GM19328 (cell line): ENCODE measurements around the gene NLGN2.
"Not testable (repeated sequence)": the region's sequence is repeated elsewhere in the genome, so short reads cannot be mapped to it uniquely, and the experiment has no call there.

Experiments used
- ATAC-seq: cut with Tn5 transposase; IDR thresholded peaks from one replicate; pipeline ENCODE4 v1.9.1; 2021; ENCODE audit warnings: mild to moderate bottlenecking, moderate library complexity; ENCODE audit not compliant: unreplicated experiment

The NLGN2 gene

DNA sequence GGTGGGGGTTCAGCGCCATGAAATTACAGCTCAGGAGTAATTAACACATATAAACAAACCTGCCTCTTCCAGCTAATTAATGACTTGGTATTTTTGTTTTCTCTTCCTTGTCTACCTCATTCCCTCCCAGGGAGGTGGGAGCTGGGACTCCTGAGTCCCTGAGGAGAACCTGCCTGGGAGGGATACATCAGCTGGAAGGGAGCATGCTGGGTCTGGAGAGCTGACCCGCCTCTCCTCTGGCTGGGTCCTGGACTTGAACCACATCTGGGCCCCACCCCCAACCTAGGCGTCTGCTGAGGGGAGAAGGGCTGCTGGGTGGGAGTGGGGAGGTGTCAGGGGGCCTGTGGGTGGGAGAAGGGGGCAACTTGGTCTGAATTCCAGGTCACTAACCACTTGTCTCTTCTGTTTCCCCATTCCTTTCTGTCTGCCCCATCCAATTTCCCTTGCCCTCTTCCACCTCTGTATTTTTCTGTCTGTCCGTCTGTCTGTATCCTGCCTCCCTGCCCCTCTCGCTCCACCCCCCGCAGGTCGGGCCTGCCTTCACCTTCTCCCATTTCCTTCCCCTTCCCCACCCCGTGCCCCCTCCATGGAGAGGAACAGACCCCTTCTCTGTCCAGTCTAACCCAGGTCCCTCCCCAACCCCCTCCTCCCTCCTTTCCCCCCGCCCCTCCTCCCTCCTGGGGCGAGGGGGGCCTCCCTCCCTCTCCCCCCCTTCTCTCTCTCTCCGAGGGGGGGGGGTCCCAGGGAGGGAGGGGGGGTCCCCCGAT lies at the start of gene NLGN2:
TSS of gene NLGN2 (plus strand) at position 361 of the 767 bp plus-strand sequence. CDS start 411 bp downstream, outside the sequence.
- no peak for ATAC-seq

DNA sequence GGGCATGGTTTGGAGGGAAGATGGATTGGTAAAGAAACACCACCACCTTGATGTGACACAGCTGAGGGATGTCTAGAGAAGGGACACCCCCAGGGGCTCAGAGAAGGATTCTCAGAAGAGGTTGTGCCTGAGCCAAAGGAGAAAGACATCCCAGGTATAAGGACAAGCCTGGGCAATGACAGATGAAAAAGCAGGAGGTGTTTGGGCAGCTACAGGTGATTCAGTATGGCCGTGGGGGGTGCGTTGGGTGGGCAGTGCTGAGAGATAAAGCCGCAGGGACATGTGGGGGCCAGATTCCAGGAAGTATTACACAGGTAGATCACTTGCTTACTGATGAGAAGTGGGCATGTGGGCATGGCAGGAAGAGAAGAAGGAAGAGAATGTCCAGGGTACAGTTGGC lies 45.7 kb upstream of the NLGN2 start:
- ATAC-seq: no peak

DNA sequence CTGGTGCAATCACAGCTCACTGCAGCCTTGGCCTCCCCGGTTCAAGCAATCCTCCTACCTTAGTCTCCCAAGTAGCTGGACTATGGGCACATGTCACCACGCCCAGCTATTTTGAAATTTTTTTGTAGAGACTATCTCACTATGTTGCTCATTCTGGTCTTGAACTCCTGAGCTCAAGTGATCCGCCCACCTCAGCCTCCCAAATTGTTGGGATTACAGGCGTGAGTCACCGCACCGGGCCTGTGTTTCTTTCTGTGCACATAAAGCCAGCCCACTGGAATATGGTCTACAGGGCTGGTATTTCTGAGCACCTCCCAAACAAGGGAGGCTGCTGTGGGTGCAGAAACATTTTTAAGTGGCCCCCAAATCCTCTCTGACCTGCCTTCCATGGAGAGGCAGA lies 44.3 kb upstream of the NLGN2 start:
- ATAC-seq: no peak

DNA sequence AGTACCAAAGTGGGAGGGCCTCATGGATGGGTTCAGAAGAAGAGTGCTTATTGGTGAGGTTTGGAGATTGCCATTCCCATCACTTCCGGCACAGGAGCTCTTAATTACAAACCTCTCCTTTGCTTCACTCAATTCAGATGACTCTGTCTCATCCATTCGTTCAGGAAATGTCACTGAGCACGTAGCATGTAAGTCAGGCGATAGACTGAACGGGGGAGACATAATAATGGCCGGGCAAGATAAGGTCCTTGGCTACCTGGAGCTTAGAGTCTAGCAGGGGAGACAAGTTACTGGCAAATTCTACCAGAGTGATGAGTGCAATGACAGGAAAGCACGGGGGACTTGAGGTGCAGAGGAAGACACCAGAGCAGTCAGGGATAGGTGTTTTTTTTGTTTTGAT lies 41.7 kb upstream of the NLGN2 start:
- not testable (repeated sequence) for ATAC-seq

DNA sequence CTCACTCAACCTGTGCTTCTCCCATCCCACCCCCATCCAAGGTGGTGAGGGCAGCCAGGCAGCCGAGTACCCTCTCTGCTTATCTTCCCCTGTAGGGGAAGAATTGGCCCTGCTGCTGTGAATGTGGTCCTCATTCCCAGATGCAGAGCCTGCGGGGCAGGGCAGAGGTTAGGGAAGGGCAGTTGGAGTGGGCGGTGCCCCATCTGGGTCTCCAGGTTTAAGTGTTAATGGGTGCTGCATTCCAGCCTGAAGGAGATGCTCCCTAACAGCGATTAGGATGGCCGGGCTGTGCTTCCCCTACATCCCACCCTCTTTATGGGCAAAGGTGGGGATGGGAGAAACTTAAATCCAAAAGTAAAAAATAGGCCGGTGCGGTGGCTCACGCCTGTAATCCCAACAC lies 40.6 kb upstream of the NLGN2 start:
- no peak for ATAC-seq

DNA sequence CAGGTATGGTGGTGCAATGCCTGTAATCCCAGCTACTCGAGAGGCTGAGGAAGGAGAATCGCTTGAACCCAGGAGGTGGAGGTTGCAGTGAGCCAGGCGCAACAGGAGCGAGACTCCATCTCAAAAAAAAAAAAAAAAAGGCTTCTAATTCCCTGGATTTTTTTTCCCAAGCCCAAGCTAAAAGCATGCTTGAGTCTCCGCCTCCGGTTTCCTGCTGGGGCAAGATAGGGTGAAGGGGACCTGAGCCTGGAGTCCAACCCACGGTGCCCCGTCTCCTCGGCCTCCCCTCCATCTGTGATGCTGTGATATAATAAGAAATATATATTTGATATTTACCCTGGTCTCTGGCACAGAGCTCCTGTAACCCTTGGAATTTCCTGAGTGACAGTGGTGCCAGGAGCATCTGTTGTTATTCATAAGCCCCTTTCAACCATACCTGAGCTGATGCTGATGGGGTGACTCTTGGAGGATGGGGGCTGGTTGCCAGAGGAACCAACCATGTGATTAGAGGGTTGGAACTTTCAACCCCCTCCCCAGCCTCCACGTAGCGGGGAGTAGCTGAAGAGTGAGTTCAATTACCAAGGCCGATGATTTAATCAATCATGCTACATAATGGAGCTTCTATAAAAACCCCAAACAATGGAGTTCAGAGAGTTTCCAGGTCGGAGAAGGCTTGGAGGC lies 39.6 kb upstream of the NLGN2 start:
- ATAC-seq: no peak

DNA sequence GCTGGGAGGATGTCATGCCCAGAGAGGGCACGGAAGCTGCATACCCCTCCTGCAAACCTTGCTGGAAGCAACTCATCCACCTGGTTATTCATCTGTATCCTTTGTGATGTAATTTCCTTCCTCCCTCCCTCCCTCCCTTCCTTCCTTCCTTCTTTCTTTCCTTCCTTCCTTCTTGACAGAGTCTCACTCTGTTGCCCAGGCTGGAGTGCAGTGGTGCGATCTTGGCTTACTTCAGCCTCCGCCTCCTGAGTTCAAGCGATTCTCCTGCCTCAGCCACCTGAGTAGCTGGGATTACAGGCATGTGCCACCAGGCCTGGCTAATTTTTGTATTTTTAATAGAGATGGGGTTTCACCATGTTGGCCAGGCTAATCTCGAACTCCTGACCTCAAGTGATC lies 39.0 kb upstream of the NLGN2 start:
- ATAC-seq: not testable (repeated sequence)

DNA sequence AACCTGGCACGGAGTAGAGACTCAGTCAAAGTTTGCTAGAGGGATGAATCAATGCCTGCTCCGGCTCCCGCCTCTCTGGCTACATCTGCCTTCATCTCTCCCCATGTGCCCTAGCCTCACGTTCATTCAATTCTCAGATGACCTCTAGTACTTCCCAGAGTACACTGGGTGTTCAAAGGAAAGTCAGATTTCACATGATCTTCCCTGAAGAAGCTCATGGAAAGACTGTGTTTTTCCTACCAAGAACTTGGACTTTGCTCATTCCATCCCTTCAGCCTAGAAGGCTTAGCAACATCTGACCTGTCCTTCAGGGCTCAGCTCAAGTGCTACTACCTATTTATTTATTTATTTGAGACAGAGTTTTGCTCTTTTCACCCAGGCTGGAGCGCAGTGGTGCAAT lies 37.8 kb upstream of the NLGN2 start:
- ATAC-seq: no peak

DNA sequence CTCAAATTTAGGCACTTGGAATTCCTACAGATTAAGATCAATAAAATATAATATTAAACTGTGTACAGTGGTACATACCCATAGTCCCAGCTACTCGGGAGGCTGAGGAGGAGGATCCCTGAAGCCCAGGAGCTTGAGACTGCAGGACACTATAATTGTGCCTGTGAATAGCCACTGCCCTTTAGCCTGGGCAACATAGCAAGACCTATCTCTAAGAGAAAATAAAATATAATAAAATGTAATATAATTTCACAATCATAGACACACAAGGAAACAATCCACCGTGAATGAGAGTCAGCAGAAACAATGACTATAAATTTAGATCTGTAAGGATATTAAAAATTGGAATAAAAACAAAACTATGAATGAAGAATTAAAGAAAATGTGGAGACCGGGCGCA lies 36.8 kb upstream of the NLGN2 start:
- no peak for ATAC-seq

DNA sequence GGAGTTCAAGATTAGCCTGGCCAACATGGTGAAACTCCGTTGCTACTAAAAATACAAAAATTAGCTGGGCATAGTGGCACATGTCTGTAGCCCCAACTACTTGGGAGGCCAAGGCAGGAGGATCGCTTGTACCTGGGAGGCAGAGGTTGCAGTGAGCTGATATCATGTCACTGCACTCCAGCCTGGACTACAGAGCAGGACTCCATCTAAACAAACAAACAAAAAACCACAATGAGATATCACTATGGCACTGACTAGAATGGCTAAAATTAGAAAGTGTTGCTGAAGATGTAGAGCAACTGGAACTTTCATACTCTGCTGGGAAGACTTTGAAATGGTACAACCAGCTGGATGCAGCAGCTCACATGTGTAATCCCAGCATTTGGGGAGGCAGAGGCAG lies 33.3 kb upstream of the NLGN2 start:
- no peak for ATAC-seq

DNA sequence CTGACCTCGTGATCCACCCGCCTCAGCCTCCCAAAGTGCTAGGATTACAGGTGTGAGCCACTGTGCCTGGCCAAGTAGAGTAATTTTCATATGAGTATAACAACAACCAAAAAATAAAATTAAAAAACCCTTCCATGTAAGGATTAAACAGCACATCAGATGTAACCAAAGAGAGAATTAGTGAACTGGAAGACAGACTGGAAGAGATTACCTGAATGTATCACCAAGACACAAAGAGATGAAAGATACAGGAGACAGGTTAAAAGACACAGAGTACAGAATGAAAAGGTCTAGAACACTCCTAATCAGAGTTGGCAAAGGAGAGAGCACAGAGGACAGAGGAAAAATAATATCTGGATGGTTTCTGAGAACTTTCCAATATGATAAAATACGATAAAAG lies 28.5 kb upstream of the NLGN2 start:
- no peak for ATAC-seq

DNA sequence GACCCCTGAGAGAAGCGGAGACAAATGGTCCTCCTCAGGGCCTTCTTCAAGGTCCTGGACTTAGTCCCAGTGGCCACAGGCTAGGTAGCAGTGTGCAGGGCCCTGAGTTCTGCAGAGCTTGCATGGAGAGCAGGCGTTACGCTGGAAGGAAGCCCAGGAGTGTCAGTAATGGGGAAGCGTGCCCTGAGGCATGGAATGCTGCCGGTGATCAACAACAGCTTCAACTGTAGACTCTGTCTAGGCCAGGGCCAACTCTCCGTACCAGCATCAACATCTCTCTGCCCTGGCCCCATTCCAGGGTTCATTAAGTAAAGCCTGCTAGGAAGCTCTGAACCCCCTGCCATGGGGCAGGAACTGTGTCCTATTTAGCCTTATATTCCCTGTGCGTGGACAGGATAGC lies 27.3 kb upstream of the NLGN2 start:
- no peak for ATAC-seq

DNA sequence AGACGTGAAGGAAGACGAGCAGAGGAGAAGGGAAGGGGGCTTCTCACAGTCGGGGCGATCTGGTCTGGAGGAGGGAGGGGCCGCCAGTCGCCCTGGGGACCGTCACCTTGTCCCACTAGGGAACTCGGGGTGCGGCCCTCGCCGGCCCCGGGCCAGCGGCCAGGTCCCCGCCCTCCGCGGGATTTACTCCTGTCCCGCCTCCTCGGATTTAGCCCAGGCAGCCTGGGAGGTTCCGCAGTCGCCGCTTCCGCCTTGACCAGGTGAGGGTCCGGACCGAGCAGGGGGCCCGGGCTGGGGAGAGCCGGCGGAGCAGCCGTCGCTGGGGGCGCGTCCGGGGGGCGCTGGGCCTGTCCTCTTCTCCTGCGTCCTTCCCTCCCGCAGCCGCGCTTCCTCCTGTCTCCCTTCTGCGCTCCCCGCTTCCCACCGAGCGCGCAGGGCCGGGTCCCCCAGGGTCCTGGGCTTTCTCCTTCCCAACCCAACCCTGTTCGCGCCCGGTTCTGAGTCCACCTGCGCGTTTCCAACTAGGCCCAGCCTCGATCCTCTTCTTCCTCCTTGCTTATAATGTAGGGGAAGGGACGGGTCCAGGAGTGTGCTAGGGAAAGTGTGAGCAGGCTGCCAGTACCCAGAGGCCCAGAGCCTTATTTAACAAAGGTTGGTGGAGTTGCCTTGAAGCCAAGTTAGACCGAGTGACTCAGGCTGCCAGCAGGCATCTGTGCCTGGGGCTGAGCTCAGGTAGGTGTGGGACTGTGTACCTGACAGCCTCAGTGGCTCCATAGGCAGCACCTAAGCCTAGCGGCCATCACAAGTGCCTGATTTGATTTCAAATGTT lies 26.6 kb upstream of the NLGN2 start, which contains the start of gene TNK1:
TSS of gene TNK1 (plus strand) at position 235 of the 829 bp plus-strand sequence. CDS start 1,838 bp downstream, outside the sequence.
- ATAC-seq: no peak

DNA sequence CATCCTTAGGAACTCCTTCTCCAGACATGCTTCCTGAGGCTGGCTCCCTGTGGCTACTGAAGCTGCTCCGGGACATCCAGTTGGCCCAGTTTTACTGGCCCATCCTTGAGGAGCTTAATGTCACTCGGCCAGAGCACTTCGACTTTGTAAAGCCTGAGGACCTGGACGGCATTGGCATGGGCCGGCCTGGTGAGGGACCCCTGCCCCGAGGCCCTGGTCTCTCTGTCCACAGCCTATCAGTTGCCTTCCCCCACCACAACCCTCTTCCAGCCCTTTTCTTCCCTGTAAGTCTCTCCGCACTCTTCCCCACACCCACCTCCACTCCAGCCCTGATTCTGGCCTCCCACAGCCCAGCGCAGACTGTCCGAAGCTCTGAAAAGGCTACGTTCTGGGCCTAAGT lies 24.7 kb upstream of the NLGN2 start:
- ATAC-seq: no peak

DNA sequence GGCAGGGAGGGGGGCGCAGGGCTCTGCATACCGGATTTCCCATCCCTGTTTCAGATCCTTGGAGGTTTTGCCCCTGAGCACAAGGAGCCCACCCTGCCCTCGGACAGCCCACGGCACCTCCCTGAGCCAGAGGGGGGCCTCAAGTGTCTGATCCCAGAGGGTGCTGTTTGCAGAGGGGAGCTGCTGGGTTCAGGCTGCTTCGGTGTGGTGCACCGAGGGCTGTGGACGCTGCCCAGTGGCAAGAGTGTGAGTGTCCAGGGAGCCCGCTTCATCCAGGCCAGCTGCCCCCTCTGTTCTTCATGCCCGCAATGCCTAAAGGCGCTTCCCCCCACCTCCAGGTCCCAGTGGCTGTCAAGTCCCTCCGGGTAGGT lies 24.3 kb upstream of the NLGN2 start:
- ATAC-seq: no peak

DNA sequence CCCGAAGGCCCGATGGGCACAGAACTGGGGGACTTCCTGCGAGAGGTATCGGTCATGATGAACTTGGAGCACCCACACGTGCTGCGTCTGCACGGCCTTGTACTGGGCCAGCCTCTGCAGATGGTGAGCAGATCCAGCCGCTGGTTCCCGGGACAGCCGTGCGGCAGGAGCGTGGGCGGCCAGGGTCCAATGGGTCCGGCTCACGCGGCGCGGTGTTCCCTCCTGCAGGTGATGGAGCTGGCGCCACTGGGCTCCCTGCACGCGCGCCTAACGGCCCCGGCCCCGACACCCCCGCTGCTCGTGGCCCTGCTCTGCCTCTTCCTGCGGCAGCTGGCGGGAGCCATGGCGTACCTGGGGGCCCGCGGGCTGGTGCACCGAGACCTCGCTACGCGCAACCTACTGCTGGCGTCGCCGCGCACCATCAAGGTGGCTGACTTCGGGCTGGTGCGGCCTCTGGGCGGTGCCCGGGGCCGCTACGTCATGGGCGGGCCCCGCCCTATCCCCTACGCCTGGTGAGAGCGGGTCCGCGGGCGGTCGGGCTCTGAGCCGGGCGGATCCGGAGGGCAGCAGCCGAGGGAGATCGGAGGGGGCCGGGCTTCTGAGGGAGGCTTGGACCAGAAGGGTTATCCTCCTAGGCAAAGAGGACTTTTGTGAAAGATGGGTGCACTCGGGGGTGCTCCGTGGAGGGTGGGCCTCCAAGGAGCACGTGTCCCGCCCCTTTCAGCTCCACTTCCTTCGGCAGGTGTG lies 23.7 kb upstream of the NLGN2 start:
- peak; percentile 67 for ATAC-seq

DNA sequence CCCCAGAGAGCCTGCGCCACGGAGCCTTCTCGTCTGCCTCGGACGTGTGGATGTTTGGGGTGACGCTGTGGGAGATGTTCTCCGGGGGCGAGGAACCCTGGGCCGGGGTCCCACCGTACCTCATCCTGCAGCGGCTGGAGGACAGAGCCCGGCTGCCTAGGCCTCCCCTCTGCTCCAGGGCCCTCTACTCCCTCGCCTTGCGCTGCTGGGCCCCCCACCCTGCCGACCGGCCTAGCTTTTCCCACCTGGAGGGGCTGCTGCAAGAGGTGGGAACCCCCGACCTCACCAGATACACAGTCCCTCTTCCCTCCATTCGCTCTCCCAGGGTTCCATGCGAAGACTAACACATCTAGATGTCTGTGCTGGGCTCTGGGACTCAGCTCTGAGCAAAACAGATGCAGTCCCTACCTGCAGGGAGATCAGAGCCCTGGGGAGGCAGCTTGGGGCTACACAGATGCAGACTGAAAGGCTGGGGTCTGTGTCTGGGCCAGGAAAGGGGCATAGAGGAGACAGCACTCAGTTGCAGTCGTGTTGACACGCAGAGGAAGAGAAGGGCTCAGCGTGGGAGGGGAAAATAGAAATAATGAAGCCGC lies 23.1 kb upstream of the NLGN2 start:
- ATAC-seq: no peak

DNA sequence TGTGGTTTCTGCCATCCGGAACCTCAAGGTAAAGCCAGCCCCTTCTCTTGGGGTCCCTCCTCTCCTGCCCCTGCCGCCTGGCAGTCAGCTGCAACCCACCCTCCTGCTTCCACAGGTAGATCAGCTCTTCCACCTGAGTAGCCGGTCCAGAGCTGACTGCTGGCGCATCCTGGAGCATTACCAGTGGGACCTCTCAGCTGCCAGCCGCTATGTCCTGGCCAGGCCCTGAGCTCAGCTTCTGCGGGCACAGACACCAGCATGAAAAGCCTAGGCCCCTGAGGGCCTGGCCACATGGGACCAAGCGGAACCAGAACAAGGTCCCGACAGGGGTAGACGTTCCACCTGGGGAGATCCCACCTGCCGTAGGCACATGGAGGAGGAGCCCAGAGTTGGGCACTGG lies 18.8 kb upstream of the NLGN2 start:
- ATAC-seq: no peak

DNA sequence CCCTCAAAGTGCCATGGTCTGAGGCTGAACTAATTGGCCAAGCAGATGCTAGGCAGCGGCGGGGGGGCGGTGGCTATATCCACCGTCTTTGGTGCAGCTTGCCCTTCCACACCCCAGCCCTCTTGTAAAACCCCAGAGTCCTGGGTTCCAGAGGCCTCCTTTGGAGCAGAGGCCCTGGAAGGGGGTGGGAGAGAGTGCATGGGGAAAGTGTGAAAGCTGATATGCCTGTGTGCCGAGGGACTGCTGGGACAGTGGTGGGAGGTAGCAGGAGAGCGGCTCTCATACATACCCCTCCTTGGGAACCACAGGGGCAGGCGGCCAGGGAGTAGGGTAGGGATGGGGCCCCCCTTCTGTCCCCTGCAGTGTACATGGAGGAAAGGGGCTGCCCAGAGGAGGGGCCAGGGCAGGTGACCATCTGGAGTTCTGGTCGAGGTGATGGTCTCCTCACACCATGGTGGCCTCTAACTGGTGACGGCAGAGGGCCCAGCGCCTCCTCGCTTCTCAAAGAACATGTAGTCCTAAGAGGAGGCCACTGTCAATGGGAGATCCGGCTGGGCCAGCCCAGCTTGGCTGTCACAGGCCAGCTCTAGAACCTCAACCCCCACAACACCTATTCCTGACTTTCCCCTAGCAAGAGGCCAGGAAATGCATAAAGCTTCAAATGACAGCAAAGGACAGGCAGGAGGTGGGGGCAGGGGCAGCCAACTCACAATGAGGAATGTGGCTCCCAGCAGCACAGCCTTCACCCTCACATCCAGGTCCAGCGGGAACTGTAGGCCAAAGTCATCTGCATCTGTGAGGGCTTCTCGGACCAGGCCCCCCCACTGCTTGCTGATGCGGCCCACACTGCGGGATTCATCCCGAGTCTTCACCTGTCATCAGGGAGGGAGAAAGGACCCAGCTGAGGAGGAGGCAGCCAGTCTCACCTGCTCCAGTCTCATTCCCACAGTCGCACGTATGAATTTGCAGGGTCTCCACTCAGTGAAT lies 17.4 kb upstream of the NLGN2 start:
- ATAC-seq: no peak
